Left lung (tissue), 10 donors: ENCODE data around the gene UHRF2. TPM values are rescaled to one million over a fixed set of nuclear protein-coding genes. Genes with fewer than 3 reads are reported as not detected.
A peak's percentile ranks its signal among the peaks of the same experiment; 100 is the strongest.

ENCODE experiments used
- ATAC-seq: fragments of 200-7000 bp; cut with Tn5 transposase; one replicate; pipeline ENCODE4 v1.9.1; 2020; ENCODE audit warnings: moderate library complexity
- DNase-seq, 4 donors: peaks; one replicate each; pipeline ENCODE4 v3.0.0-alpha.2; 2013 to 2020
- H3K27ac ChIP-seq, 2 donors: fragments of 200-600 bp; sonication (generic) in 1 of 2; one replicate each; pipeline versions ENCODE4 v1.5.0 to v1.8.0; 2020 to 2021
- H3K27me3 ChIP-seq, 2 donors: fragments of 200-600 bp; sonication (generic) in 1 of 2; one replicate each; pipeline versions ENCODE4 v1.5.0 to v1.8.0; 2020 to 2021
- H3K36me3 ChIP-seq, 2 donors: fragments of 200-600 bp; sonication (generic) in 1 of 2; one replicate each; pipeline versions ENCODE4 v1.5.0 to v1.8.0; 2020 to 2021
- H3K4me1 ChIP-seq, 2 donors: fragments of 200-600 bp; one replicate each; pipeline ENCODE4 v1.8.0; 2021
- H3K4me3 ChIP-seq, 2 donors: fragments of 200-600 bp; sonication (generic) in 1 of 2; one replicate each; pipeline versions ENCODE4 v1.5.0 to v1.8.0; 2020 to 2021; ENCODE audit warnings: mild to moderate bottlenecking in 1 of 2
- H3K9me3 ChIP-seq, 2 donors: fragments of 200-600 bp; sonication (generic) in 1 of 2; one replicate each; pipeline versions ENCODE4 v1.5.0 to v1.8.0; 2020 to 2021
- intact Hi-C, 2 donors: fragments of 100-400 bp; cut with DNase I; formaldehyde crosslinking; loops; one replicate each; pipeline versions ENCODE4 v1.11.2 to v1.14.2; 2022
- polyA plus RNA-seq, 6 donors: library from polyadenylated mRNA; unstranded; fragments of 120-200 nt; gene quantifications; one replicate each; pipeline ENCODE4 v1.2.1, GENCODE V29; 2013; ENCODE audit not compliant: insufficient read length in 6 of 6
- total RNA-seq, 2 donors: library from RNA; stranded (reverse); fragmentation: NEBNext Ultra II Directional; extraction: Animal tissue kit (Norgen Biotek cat#: 25700); gene quantifications; one replicate each; pipeline ENCODE4 v1.2.1, GENCODE V29; 2021
- TF ChIP-seq, protein P1 (sequence below), 2 donors: fragments of 200-600 bp; sonication (generic) in 1 of 2; IDR thresholded peaks; one replicate each; pipeline versions ENCODE4 v1.5.0 to v1.8.0; 2021; ENCODE audit warnings: antibody characterized with exemption in 2 of 2
- donor health status: DM: no; HTN: yes; CAD: no.
- donor health status: DM: no; HTN: no; CAD: no.

The UHRF2 gene
- total and polyA plus RNA-seq, 8 donors: 32.7 to 86.9 (median 67.4) TPM

DNA sequence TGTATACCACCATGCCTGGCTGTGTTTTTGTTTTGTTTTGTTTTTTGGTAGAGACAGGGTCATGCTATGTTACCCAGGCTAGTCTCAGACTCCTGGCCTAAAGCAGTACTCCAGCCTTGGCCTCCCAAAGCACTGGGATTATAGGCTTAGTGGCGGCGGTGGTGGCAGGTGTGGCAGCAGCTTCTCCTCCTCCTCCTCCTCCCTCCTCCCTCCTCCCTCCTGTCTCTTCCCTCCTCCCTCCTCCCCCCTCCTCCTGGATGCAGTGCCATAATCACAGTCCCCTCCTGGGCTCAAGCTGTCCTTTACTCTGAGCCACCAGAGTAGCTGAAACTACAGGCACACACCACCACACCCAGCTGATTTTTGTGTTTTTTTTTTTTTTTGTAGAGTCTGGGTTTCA is 71.2 kb downstream of the UHRF2 start:
- DNase-seq: no peak
- Histone ChIP-seq H3K4me3 (no peak overlapping the region), H3K27ac (no peak overlapping the region), H3K27me3 (no peaks in the 10 kb centered on the region), H3K36me3 (peaks cover 0 to 95% of the 10 kb centered on the region in 2 donors), H3K4me1 (no peaks in the 10 kb centered on the region), H3K9me3 (no peaks in the 10 kb centered on the region)
- TF ChIP-seq, protein P1, sequence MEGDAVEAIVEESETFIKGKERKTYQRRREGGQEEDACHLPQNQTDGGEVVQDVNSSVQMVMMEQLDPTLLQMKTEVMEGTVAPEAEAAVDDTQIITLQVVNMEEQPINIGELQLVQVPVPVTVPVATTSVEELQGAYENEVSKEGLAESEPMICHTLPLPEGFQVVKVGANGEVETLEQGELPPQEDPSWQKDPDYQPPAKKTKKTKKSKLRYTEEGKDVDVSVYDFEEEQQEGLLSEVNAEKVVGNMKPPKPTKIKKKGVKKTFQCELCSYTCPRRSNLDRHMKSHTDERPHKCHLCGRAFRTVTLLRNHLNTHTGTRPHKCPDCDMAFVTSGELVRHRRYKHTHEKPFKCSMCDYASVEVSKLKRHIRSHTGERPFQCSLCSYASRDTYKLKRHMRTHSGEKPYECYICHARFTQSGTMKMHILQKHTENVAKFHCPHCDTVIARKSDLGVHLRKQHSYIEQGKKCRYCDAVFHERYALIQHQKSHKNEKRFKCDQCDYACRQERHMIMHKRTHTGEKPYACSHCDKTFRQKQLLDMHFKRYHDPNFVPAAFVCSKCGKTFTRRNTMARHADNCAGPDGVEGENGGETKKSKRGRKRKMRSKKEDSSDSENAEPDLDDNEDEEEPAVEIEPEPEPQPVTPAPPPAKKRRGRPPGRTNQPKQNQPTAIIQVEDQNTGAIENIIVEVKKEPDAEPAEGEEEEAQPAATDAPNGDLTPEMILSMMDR (IDR thresholded peaks at IDR 0.05): no peak
- no peak for ATAC-seq
- intact Hi-C loops: no loop called here

DNA sequence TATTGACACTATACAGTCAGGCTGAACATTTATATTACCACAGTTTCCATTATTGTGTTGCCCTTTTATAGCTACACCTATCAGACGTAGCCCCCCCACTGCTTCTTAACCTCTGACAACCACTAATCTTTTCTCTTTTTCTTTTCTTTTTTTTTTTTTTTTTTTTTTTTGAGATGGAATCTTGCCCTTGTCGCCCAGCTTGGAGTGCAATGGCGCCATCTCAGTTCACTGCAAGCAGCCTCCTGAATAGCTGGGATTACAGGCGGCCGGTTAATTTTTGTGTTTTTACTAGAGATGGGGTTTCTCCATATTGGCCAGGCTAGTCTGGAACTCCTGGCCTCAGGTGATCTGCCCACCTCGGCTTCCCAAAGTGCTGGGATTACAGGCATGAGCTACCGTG is 75.4 kb downstream of the UHRF2 start:
- no peaks in the 10 kb centered on the region for H3K4me1 ChIP-seq

DNA sequence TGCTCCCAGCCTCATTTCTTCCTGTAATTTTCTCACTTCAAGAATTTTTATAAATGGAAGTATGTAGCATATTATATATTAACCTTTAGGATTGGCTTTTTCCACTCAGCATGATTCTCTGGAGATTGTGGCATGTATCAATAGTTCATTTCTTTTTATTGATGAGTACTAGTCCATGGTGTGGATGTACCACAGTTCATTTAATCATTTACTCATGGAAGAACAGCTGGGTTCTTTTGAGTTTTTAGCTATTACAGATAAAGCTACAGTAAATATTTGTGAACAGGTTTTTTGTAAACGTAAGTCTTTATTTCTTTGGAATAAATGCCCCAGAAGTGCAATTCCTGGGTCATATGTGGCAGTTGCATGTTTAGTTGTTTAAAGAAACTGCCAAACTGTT is 76.1 kb downstream of the UHRF2 start:
- no peak for DNase-seq
- no peak for ATAC-seq
- no peak overlapping the region for H3K4me3 ChIP-seq
- H3K4me1 ChIP-seq: no peaks in the 10 kb centered on the region
- intact Hi-C loops: no loop called here
- no peaks in the 10 kb centered on the region for H3K27me3 ChIP-seq
- peaks cover 0 to 70% of the 10 kb centered on the region in 2 donors for H3K36me3 ChIP-seq
- no peak overlapping the region for H3K27ac ChIP-seq
- TF ChIP-seq, protein P1 (IDR thresholded peaks at IDR 0.05): no peak
- H3K9me3 ChIP-seq: no peaks in the 10 kb centered on the region

More for the DNA sequence above, 75.4 kb downstream of the UHRF2 start:
- ATAC-seq: no peak
- DNase-seq: no peak
- H3K27ac ChIP-seq: no peak overlapping the region
- TF ChIP-seq, protein P1 (IDR thresholded peaks at IDR 0.05): no peak
- H3K36me3 ChIP-seq: peaks cover 0 to 72% of the 10 kb centered on the region in 2 donors
- no peaks in the 10 kb centered on the region for H3K27me3 ChIP-seq
- intact Hi-C loops: no loop called here
- H3K4me3 ChIP-seq: no peak overlapping the region
- no peaks in the 10 kb centered on the region for H3K9me3 ChIP-seq

DNA sequence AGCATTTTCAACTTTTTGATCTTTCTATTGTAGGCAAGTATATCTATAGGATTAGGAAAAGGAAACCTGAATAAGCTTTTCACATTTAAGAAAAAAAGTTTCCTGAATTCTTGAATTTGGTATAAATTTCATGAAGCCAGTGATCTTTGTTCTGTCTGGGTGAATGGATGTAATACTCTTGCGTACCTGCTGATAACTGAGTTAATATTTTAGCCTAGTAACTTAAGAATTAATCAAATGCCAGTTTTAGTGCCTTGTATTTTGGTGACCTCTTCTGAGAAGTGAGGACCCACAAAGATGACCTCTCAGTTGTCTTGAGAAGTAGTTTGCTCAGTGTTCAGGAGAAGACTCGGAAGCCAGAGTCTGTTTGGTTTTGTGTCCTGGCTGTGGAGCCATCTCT is 77.9 kb downstream of the UHRF2 start:
- intact Hi-C loops: no loop called here
- Histone ChIP-seq H3K27me3 (no peaks in the 10 kb centered on the region), H3K9me3 (no peaks in the 10 kb centered on the region), H3K27ac (no peak overlapping the region), H3K4me1 (no peaks in the 10 kb centered on the region), H3K4me3 (no peak overlapping the region), H3K36me3 (peaks cover 0 to 60% of the 10 kb centered on the region in 2 donors)
- no peak for ATAC-seq
- no peak for DNase-seq
- TF ChIP-seq, protein P1 (IDR thresholded peaks at IDR 0.05): no peak

DNA sequence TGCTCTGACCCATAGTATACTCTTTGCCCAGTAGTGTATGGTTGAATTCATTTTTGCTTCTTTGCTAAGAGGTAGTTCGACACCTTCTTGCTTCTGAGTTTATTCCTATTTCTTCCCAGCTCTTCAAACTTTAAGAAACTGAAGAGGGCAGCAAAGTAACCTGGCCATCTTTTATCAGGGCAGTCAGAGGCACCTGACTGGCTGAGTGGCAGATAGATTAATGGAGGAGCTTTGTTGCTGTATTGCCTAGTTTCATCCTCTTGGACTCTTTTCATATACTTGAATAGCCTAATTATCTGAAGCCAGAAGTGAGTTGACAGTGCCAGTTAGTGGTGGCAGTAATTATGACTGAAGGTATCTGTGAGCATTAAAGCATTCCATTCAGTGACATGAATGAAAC is 82.5 kb downstream of the UHRF2 start:
- no peak overlapping the region for H3K27ac ChIP-seq
- DNase-seq (no peak), ATAC-seq (peak; percentile 26)
- TF ChIP-seq, protein P1 (IDR thresholded peaks at IDR 0.05): no peak
- H3K36me3 ChIP-seq: peaks cover 0 to 58% of the 10 kb centered on the region in 2 donors
- no peaks in the 10 kb centered on the region for H3K9me3 ChIP-seq
- H3K4me1 ChIP-seq: no peaks in the 10 kb centered on the region
- no peak overlapping the region for H3K4me3 ChIP-seq
- no peaks in the 10 kb centered on the region for H3K27me3 ChIP-seq
- intact Hi-C loops: no loop called here
